HG03196 (cell line): Measurements from ENCODE around the gene MYO1D.
"Not testable (repeated sequence)": the region's sequence is repeated elsewhere in the genome, so short reads cannot be mapped to it uniquely, and the experiment has no call there.

Experiments
- ATAC-seq: cut with Tn5 transposase; IDR thresholded peaks from one replicate; pipeline ENCODE4 v1.9.1; 2021; ENCODE audit not compliant: unreplicated experiment

The MYO1D gene

GRCh38 chr17:32896647-32897258, 19.8 kb upstream of the MYO1D start:
- ATAC-seq, result no peak

- ATAC-seq, result no peak
Observed at GRCh38 chr17:32894245-32894644, 17.3 kb upstream of the MYO1D start.

- ATAC-seq, result not testable (repeated sequence)
Observed at GRCh38 chr17:32887410-32887809, 10.5 kb upstream of the MYO1D start.

GRCh38 chr17:32886951-32887350, 10.0 kb upstream of the MYO1D start:
- ATAC-seq, result not testable (repeated sequence)

GRCh38 chr17:32882734-32883133, 5.8 kb upstream of the MYO1D start:
- no peak for ATAC-seq

- no peak for ATAC-seq
Observed at GRCh38 chr17:32882029-32882428, 5.1 kb upstream of the MYO1D start.

GRCh38 chr17:32880671-32881453, 3.9 kb upstream of the MYO1D start:
- ATAC-seq, result no peak

GRCh38 chr17:32879134-32879533, 2.2 kb upstream of the MYO1D start:
- no peak for ATAC-seq

- ATAC-seq, result no peak
Observed at GRCh38 chr17:32878211-32878610, 1.3 kb upstream of the MYO1D start.

GRCh38 chr17:32877164-32877764, 340 bp upstream of the MYO1D start:
- peak; percentile 86 for ATAC-seq

GRCh38 chr17:32875923-32876416, 954 bp downstream of the MYO1D start:
- ATAC-seq, result no peak

GRCh38 chr17:32875230-32875917, 1.6 kb downstream of the MYO1D start:
- no peak for ATAC-seq

GRCh38 chr17:32873114-32873513, 3.8 kb downstream of the MYO1D start:
- ATAC-seq, result no peak

- ATAC-seq, result no peak
Observed at GRCh38 chr17:32871746-32872145, 5.2 kb downstream of the MYO1D start.

- ATAC-seq, result no peak
Observed at GRCh38 chr17:32870969-32871368, 6.0 kb downstream of the MYO1D start.

GRCh38 chr17:32870027-32870670, 6.8 kb downstream of the MYO1D start:
- no peak for ATAC-seq

GRCh38 chr17:32869345-32870026, 7.4 kb downstream of the MYO1D start:
- ATAC-seq, result no peak

- no peak for ATAC-seq
Observed at GRCh38 chr17:32865141-32865540, 11.8 kb downstream of the MYO1D start.

GRCh38 chr17:32863559-32863958, 13.4 kb downstream of the MYO1D start:
- no peak for ATAC-seq

- no peak for ATAC-seq
Observed at GRCh38 chr17:32862940-32863339, 14.0 kb downstream of the MYO1D start.
